HepG2 (cell line): ENCODE results near the gene CAPN15. TPM values are rescaled to one million over a fixed set of nuclear protein-coding genes. Genes with fewer than 3 reads are reported as not detected.
A peak's percentile ranks its signal among the peaks of the same experiment; 100 is the strongest.

Experiments
- AHR ChIP-seq: IDR thresholded peaks from 2 replicates; pipeline ENCODE4 v1.6.1; 2018; ENCODE audit warnings: missing genetic modification reagents, missing compliant biosample characterization
- ARNTL ChIP-seq: sonication (generic); formaldehyde crosslinking; IDR thresholded peaks from 2 replicates; pipeline ENCODE4 v1.4.0; 2020; ENCODE audit warnings: mild to moderate bottlenecking, missing genetic modification reagents
- CAMTA2 ChIP-seq: sonication (generic); formaldehyde crosslinking; IDR thresholded peaks from 2 replicates; pipeline ENCODE4 v1.4.0; 2020; ENCODE audit warnings: mild to moderate bottlenecking, missing genetic modification reagents, borderline replicate concordance
- CREB1 ChIP-seq, 2 experiments: fragments of 450-650 bp in 1 of 2; IDR thresholded peaks; 2 replicates each; pipeline ENCODE4 v1.6.1; 2016 to 2017; ENCODE audit warnings: control low read depth in 1 of 2, mild to moderate bottlenecking in 1 of 2, missing compliant biosample characterization in 1 of 2, missing genetic modification characterization in 1 of 2
- GABPB1 ChIP-seq: IDR thresholded peaks from 2 replicates; pipeline ENCODE4 v1.6.1; 2016; ENCODE audit warnings: mild to moderate bottlenecking, missing genetic modification reagents, moderate library complexity, missing compliant biosample characterization
- JUN ChIP-seq: sonication (generic); formaldehyde crosslinking; IDR thresholded peaks from 2 replicates; pipeline ENCODE4 v1.4.0; 2020; ENCODE audit warnings: mild to moderate bottlenecking, missing genetic modification reagents
- MAFG ChIP-seq: sonication (generic); formaldehyde crosslinking; IDR thresholded peaks from 2 replicates; pipeline ENCODE4 v1.5.1; 2020; ENCODE audit warnings: mild to moderate bottlenecking, missing genetic modification reagents
- POLR2AphosphoS2 ChIP-seq: IDR thresholded peaks from 2 replicates; pipeline ENCODE4 v1.6.1; 2011; ENCODE audit warnings: low read depth, low read length, improper control_type of control experiment
- PRPF4 ChIP-seq: fragments of 200-400 bp; formaldehyde crosslinking; IDR thresholded peaks from 2 replicates; pipeline ENCODE4 v1.6.1; 2016; ENCODE audit warnings: low read length, low read depth; ENCODE audit not compliant: poor library complexity, severe bottlenecking
- TBX2 ChIP-seq: sonication (generic); formaldehyde crosslinking; IDR thresholded peaks from 2 replicates; pipeline ENCODE4 v1.5.0; 2020; ENCODE audit warnings: missing genetic modification reagents, mild to moderate bottlenecking, borderline replicate concordance
- TCF7 ChIP-seq: sonication (generic); IDR thresholded peaks from 2 replicates; pipeline ENCODE4 v1.6.1; 2016; ENCODE audit warnings: antibody characterized with exemption, low read depth
- ZBTB3 ChIP-seq: sonication (generic); formaldehyde crosslinking; IDR thresholded peaks from 2 replicates; pipeline ENCODE4 v1.4.0; 2020; ENCODE audit warnings: low read depth, mild to moderate bottlenecking, moderate library complexity, missing genetic modification reagents, borderline replicate concordance
- ZFP36L2 ChIP-seq: sonication (generic); formaldehyde crosslinking; IDR thresholded peaks from 2 replicates; pipeline ENCODE4 v1.4.0; 2020; ENCODE audit warnings: missing genetic modification reagents
- ZNF446 ChIP-seq: sonication (generic); formaldehyde crosslinking; IDR thresholded peaks from 2 replicates; pipeline ENCODE4 v1.5.0; 2020; ENCODE audit warnings: mild to moderate bottlenecking, missing genetic modification reagents
- ZNF484 ChIP-seq: sonication (generic); formaldehyde crosslinking; IDR thresholded peaks from 2 replicates; pipeline ENCODE4 v1.5.1; 2020; ENCODE audit warnings: mild to moderate bottlenecking, low read depth, missing genetic modification reagents, borderline replicate concordance
- ZNF768 ChIP-seq: sonication (generic); formaldehyde crosslinking; IDR thresholded peaks from 2 replicates; pipeline ENCODE4 v1.4.0; 2020; ENCODE audit warnings: missing genetic modification reagents
- ZNF878 ChIP-seq: sonication (generic); formaldehyde crosslinking; IDR thresholded peaks from 2 replicates; pipeline ENCODE4 v1.8.1; 2023; ENCODE audit warnings: mild to moderate bottlenecking, missing genetic modification reagents, moderate library complexity
- polyA plus RNA-seq, 8 experiments: library from polyadenylated mRNA; depleted of rRNA in 3 of 8; stranded (reverse) in 7 of 8; unstranded in 1 of 8; fragments of >200 nt; fragmentation: Illumina TruSeq in 4 of 8; extraction: Trizol in 4 of 8; gene quantifications; 2 replicates each; pipeline versions ENCODE4 v1.2.1 to v1.2.3, GENCODE V29; 2011 to 2016; ENCODE audit warnings: low read depth in 4 of 8, missing spikeins in 1 of 8, mixed read lengths in 1 of 8; ENCODE audit not compliant: insufficient read depth in 1 of 8
- total RNA-seq, 5 experiments: library from RNA; depleted of rRNA; stranded (reverse); fragments of >200 nt; fragmentation: Illumina TruSeq; extraction: Trizol; gene quantifications; 2 replicates each; pipeline ENCODE4 v1.2.3, GENCODE V29; 2016; ENCODE audit warnings: low read depth in 1 of 5
- TF ChIP-seq, protein P1 (sequence below): sonication (generic); formaldehyde crosslinking; conservative IDR thresholded peaks from 2 replicates; pipeline ENCODE4 v1.8.0; 2022; ENCODE audit warnings: low read depth, missing genetic modification reagents
- TF ChIP-seq, protein P2 (sequence below): sonication (generic); formaldehyde crosslinking; IDR thresholded peaks from 2 replicates; pipeline ENCODE4 v1.5.0; 2020; ENCODE audit warnings: mild to moderate bottlenecking, missing genetic modification reagents
- TF ChIP-seq, protein P3 (sequence below): sonication (generic); formaldehyde crosslinking; IDR thresholded peaks from 2 replicates; pipeline ENCODE4 v1.8.1; 2023; ENCODE audit warnings: mild to moderate bottlenecking, inconsistent platforms, moderate library complexity, missing genetic modification reagents, borderline replicate concordance
- TF ChIP-seq, protein P4 (sequence below): sonication (generic); formaldehyde crosslinking; IDR thresholded peaks from 2 replicates; pipeline ENCODE4 v1.8.0; 2022; ENCODE audit warnings: mild to moderate bottlenecking, missing genetic modification reagents, borderline replicate concordance
- TF ChIP-seq, protein P5 (sequence below): sonication (generic); formaldehyde crosslinking; IDR thresholded peaks from 2 replicates; pipeline ENCODE4 v1.5.0; 2020; ENCODE audit warnings: missing genetic modification reagents

Gene CAPN15
- total and polyA plus RNA-seq, 2 of the 13 experiments (the other 11 are each of a cell fraction or from before 2014, with no cell fraction given): 14.9 to 24.5 TPM

DNA sequence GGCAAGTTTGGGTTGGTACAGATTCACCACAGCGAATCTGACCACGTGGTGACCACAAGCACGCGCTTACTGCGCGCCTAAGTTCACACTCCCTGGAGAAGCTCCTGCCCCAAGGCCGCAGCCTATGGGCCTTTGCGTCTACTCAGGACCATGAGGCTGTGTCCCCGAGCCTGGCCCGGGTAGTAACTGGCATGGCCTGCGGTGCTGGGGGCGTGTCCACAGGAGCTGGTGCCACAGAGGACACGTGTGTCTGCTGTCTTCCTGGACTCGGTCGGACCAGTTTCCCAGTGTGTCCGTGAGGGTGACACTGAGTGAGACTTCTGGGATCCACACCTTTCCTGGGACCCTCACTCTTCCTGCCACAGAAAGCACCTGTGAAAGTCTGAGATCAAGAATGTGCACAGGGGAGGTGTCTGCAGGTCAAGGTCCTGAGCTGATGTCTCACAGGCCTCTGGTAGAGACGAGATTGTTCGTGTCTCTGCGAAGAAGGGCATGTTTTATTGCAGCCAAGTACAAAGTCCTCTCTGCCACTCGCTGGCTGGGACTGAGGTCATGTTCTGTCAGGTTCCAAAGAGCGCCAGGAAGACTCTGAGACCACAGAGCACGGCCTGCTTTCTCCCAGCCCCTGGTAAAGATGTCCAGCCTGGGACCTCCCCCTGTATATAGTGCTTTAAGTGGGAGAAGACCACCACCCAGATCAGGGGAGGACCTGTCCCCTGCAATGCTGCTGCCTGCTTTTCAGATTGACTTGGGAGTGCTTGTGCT lies 25.2 kb upstream of the CAPN15 start (continued):
- TF ChIP-seq ZNF484 (no peak), ZNF446 (CRISPR knock-in tag) (no peak), GABPB1 (CRISPR knock-in tag) (peak; percentile 62), AHR (CRISPR knock-in tag) (no peak), CREB1 (IDR thresholded peaks at IDR 0.05) (no peak), CREB1 (CRISPR knock-in tag; IDR thresholded peaks at IDR 0.05) (peak; percentile 27; the same call in 1 of the 2 replicates), ZNF878 (CRISPR knock-in tag) (no peak), TCF7 (0 out of 2 replicates have a peak, but pooled peaks have one; percentile 11), CAMTA2 (peak; percentile 19; the same call in 1 of the 2 replicates), MAFG (CRISPR knock-in tag) (no peak), TBX2 (peak; percentile 85), JUN (CRISPR knock-in tag) (peak; percentile 84), ARNTL (CRISPR knock-in tag) (peak; percentile 51; the same call in 1 of the 2 replicates), ZBTB3 (CRISPR knock-in tag) (no peak), POLR2AphosphoS2 (no peak), ZNF768 (CRISPR knock-in tag) (peak; percentile 37; the same call in 1 of the 2 replicates), ZFP36L2 (CRISPR knock-in tag) (no peak), PRPF4 (no peak)
- TF ChIP-seq, protein P1, sequence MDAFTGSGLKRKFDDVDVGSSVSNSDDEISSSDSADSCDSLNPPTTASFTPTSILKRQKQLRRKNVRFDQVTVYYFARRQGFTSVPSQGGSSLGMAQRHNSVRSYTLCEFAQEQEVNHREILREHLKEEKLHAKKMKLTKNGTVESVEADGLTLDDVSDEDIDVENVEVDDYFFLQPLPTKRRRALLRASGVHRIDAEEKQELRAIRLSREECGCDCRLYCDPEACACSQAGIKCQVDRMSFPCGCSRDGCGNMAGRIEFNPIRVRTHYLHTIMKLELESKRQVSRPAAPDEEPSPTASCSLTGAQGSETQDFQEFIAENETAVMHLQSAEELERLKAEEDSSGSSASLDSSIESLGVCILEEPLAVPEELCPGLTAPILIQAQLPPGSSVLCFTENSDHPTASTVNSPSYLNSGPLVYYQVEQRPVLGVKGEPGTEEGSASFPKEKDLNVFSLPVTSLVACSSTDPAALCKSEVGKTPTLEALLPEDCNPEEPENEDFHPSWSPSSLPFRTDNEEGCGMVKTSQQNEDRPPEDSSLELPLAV (CRISPR knock-in tag): no peak
- TF ChIP-seq, protein P2, sequence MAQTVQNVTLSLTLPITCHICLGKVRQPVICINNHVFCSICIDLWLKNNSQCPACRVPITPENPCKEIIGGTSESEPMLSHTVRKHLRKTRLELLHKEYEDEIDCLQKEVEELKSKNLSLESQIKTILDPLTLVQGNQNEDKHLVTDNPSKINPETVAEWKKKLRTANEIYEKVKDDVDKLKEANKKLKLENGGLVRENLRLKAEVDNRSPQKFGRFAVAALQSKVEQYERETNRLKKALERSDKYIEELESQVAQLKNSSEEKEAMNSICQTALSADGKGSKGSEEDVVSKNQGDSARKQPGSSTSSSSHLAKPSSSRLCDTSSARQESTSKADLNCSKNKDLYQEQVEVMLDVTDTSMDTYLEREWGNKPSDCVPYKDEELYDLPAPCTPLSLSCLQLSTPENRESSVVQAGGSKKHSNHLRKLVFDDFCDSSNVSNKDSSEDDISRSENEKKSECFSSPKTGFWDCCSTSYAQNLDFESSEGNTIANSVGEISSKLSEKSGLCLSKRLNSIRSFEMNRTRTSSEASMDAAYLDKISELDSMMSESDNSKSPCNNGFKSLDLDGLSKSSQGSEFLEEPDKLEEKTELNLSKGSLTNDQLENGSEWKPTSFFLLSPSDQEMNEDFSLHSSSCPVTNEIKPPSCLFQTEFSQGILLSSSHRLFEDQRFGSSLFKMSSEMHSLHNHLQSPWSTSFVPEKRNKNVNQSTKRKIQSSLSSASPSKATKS (CRISPR knock-in tag): no peak
- TF ChIP-seq, protein P3, sequence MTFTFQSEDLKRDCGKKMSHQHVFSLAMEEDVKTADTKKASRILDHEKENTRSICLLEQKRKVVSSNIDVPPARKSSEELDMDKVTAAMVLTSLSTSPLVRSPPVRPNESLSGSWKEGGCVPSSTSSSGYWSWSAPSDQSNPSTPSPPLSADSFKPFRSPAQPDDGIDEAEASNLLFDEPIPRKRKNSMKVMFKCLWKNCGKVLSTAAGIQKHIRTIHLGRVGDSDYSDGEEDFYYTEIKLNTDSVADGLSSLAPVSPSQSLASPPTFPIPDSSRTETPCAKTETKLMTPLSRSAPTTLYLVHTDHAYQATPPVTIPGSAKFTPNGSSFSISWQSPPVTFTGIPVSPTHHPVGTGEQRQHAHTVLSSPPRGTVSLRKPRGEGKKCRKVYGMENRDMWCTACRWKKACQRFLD (CRISPR knock-in tag): peak; percentile 86
- TF ChIP-seq, protein P4, sequence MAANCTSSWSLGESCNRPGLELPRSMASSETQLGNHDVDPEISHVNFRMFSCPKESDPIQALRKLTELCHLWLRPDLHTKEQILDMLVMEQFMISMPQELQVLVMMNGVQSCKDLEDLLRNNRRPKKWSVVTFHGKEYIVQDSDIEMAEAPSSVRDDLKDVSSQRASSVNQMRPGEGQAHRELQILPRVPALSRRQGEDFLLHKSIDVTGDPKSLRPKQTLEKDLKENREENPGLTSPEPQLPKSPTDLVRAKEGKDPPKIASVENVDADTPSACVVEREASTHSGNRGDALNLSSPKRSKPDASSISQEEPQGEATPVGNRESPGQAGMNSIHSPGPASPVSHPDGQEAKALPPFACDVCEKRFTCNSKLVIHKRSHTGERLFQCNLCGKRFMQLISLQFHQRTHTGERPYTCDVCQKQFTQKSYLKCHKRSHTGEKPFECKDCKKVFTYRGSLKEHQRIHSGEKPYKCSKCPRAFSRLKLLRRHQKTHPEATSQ (CRISPR knock-in tag): no peak
- TF ChIP-seq, protein P5, sequence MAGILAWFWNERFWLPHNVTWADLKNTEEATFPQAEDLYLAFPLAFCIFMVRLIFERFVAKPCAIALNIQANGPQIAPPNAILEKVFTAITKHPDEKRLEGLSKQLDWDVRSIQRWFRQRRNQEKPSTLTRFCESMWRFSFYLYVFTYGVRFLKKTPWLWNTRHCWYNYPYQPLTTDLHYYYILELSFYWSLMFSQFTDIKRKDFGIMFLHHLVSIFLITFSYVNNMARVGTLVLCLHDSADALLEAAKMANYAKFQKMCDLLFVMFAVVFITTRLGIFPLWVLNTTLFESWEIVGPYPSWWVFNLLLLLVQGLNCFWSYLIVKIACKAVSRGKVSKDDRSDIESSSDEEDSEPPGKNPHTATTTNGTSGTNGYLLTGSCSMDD (CRISPR knock-in tag): no peak
